AG04449 (cell line): ENCODE data around the gene UCKL1.

Source experiments
- CTCF ChIA-PET: fragments of 350-600 bp; formaldehyde crosslinking; extraction: SDS; loops from one replicate; lab custom pipeline; 2021; ENCODE audit warnings: antibody characterized with exemption; lab: Yijun Ruan, JAX
- POLR2A ChIA-PET: fragments of 400-600, 350-600 bp; formaldehyde crosslinking; extraction: SDS; loops from one replicate; lab custom pipeline; 2020; ENCODE audit warnings: antibody characterized with exemption, inconsistent platforms; lab: Yijun Ruan, JAX
- DNase-seq: peaks from one replicate; pipeline ENCODE4 v3.0.0-alpha.2; 2010; ENCODE audit warnings: low read depth, low spot score
- H3K4me3 ChIP-seq: 2 replicates; pipeline ENCODE4 v1.5.1; 2011; ENCODE audit warnings: low read depth, mild to moderate bottlenecking, control low read depth, low read length
- CTCF ChIP-seq: IDR thresholded peaks from one replicate; pipeline ENCODE4 v1.5.1; 2011; ENCODE audit warnings: mild to moderate bottlenecking, moderate library complexity, low read length, control low read depth, inconsistent platforms; ENCODE audit not compliant: insufficient read depth; ENCODE audit errors: missing control alignments

UCKL1 gene

GRCh38 chr20:63957690-63958441 lies 1.6 kb upstream of the UCKL1 start:
- no peak for DNase-seq
- no peak for TF ChIP-seq CTCF
- H3K4me3 ChIP-seq = no peak overlapping the region
- ChIA-PET CTCF (interaction anchor here (0.6 to 1.7 kb wide), 3 partner anchors 10 to 23 kb away, joined by 3 to 4 read pairs (median 4); partner anchors contain the start of gene PRPF6), POLR2A (interaction anchor here (1.8 kb wide), 1 partner anchor 11 kb away, joined by 8 read pairs; the partner anchor contains the start of gene ZNF512B)

DNA sequence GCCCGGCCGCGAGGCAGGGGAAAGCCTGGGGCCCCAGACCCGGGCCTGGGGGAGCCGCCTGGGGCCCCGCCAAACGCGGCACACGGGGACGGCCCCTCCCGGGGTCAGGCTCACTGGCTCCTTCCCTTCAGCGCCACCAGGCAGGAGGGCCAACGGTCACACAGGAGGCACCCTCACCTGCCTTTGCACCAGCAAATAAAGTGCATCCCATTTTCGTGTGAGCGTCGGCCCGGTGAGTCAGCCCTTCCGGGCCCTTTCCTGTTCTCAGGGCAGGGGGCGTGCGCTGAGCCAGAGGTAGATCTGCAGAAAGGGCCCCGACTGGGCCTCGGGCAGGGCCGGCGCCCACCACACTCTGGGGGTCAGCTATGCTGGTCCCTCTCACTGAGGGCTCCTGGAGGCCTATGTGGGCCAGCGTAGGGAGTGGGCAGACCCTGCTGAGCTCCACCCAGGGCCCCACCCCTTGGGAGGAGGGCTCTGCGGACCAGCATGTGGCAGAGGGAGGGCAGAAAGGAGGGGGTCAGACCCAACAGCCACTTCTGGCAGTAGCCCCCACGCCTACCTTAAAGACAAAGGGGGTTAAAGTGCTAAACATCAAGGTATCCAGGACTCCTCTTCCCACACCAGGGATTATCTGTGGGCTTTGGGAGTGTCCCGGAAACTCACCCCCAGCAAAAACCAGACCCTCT lies 931 bp upstream of the UCKL1 start:
- ChIA-PET POLR2A (interaction anchor here (1.5 to 1.8 kb wide), 2 partner anchors 12 to 92 kb away, joined by 3 to 8 read pairs; partner anchors contain the start of genes TPD52L2 and ZNF512B), CTCF (interaction anchor here (0.6 to 1.7 kb wide), 4 partner anchors 11 to 100 kb away, joined by 3 to 4 read pairs (median 4); partner anchors contain the start of gene PRPF6)
- DNase-seq = no peak
- TF ChIP-seq CTCF = no peak
- peak overlapping the region; percentile 55 for H3K4me3 ChIP-seq

- no peak for TF ChIP-seq CTCF
- ChIA-PET CTCF (interaction anchor here (1.0 to 1.7 kb wide), 3 partner anchors 17 to 100 kb away, joined by 4 read pairs; partner anchors contain the start of gene PRPF6), POLR2A (interaction anchor here (0.6 to 1.8 kb wide), 6 partner anchors 12 to 298 kb away, joined by 3 to 8 read pairs (median 3); partner anchors contain the start of genes RTEL1, TPD52L2 and ZNF512B)
- DNase-seq = no peak
- H3K4me3 ChIP-seq = peak overlapping the region; percentile 55
These were observed 418 bp upstream of the UCKL1 start for GRCh38 chr20:63956664-63957003.

DNA sequence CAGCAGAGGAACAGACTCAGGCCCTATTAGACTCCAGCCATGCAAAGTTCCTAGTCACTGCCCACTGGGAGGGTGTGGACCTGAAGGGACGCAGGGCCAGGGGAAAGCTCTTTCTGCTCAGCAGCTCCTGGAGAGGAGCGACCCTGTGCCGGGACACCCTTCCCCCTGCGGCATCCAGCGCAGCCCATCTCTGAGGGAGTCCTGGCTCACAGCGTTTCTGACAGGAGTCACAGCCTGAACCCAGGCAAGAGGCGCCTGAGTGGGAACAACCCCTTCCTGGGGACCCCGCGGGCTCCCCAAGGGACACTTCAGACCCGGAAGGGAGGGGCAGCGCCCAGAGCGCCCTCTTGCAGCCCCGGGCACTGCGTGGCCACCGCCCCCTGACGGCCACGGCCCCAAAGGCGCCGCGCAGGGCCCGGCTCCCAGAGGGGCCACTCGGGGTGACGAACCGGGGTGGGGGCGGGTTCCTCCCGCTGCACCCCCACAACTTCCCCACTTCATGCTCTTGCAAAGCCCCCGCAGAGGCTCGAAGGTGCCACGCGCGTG lies 862 bp downstream of the UCKL1 start:
- DNase-seq = no peak
- ChIA-PET CTCF (interaction anchor here (0.8 to 1.2 kb wide), 3 partner anchors 18 to 25 kb away, joined by 3 to 5 read pairs (median 4); no protein-coding TSS in a partner anchor), POLR2A (interaction anchor here (0.6 to 0.7 kb wide), 2 partner anchors 16 to 54 kb away, joined by 3 to 5 read pairs; no protein-coding TSS in a partner anchor)
- peak; percentile 45 for TF ChIP-seq CTCF
- H3K4me3 ChIP-seq = peak overlapping the region; percentile 93

- ChIA-PET CTCF (interaction anchor here (1.2 kb wide), 1 partner anchor 19 kb away, joined by 4 read pairs; no protein-coding TSS in a partner anchor), POLR2A (interaction anchor here (0.6 kb wide), 1 partner anchor 1611 kb away, joined by 4 read pairs; no protein-coding TSS in a partner anchor)
- H3K4me3 ChIP-seq = peak overlapping the region; percentile 93
- TF ChIP-seq CTCF = no peak
- DNase-seq = no peak
These were observed 2.3 kb downstream of the UCKL1 start for GRCh38 chr20:63953764-63954429.
